Spleen (tissue), 11 donors: ENCODE results near the gene MYOC. TPM values are rescaled to one million over a fixed set of nuclear protein-coding genes. Genes with fewer than 3 reads are reported as not detected.

ENCODE experiments used
- DNase-seq: peaks from one replicate; pipeline ENCODE4 v3.0.0-alpha.2; 2020
- H3K27ac ChIP-seq, 8 donors: fragments of 200-600 bp; sonication (generic) in 7 of 8; 1 replicate in 4 of 8; 2 replicates in 4 of 8; pipeline versions ENCODE4 v1.5.0 to v1.8.0; 2016 to 2021; ENCODE audit warnings: inconsistent platforms in 4 of 8, mild to moderate bottlenecking in 4 of 8, moderate library complexity in 1 of 8
- H3K27me3 ChIP-seq, 7 donors: fragments of 200-600 bp; sonication (generic) in 6 of 7; replicated peaks in 1 of 7; 1 replicate in 4 of 7; 2 replicates in 3 of 7; pipeline versions ENCODE4 v1.5.0 to v1.8.0; 2016 to 2021; ENCODE audit warnings: inconsistent platforms in 3 of 7, mild to moderate bottlenecking in 1 of 7
- H3K36me3 ChIP-seq, 6 donors: fragments of 200-600 bp; sonication (generic) in 5 of 6; 1 replicate in 4 of 6; 2 replicates in 2 of 6; pipeline versions ENCODE4 v1.5.0 to v1.8.0; 2016 to 2021; ENCODE audit warnings: inconsistent platforms in 2 of 6
- H3K4me1 ChIP-seq, 6 donors: fragments of 200-600 bp; sonication (generic) in 5 of 6; 1 replicate in 3 of 6; 2 replicates in 3 of 6; pipeline versions ENCODE4 v1.5.0 to v1.8.0; 2016 to 2021; ENCODE audit warnings: inconsistent platforms in 3 of 6
- H3K4me3 ChIP-seq, 8 donors: fragments of 200-600 bp; sonication (generic) in 7 of 8; 1 replicate in 4 of 8; 2 replicates in 4 of 8; pipeline versions ENCODE4 v1.5.0 to v1.8.0; 2016 to 2021; ENCODE audit warnings: inconsistent platforms in 4 of 8, mild to moderate bottlenecking in 4 of 8, moderate library complexity in 2 of 8
- H3K9me3 ChIP-seq, 8 donors: fragments of 200-600 bp; sonication (generic) in 7 of 8; 1 replicate in 4 of 8; 2 replicates in 4 of 8; pipeline versions ENCODE4 v1.5.0 to v1.8.0; 2016 to 2021; ENCODE audit warnings: inconsistent platforms in 4 of 8
- POLR2A ChIP-seq, 3 donors: fragments of 450-650 bp; IDR thresholded peaks; one replicate each; pipeline ENCODE4 v1.5.1; 2017; ENCODE audit warnings: antibody characterized with exemption in 3 of 3, mild to moderate bottlenecking in 1 of 3
- POLR2AphosphoS5 ChIP-seq, 3 donors: sonication (generic); formaldehyde crosslinking; IDR thresholded peaks; one replicate each; pipeline ENCODE4 v1.5.1; 2017; ENCODE audit warnings: antibody characterized with exemption in 3 of 3
- WGBS, 5 donors: extraction: QIAGEN DNeasy Blood & Tissue Kit in 3 of 5; methylation state at CpG; one replicate each; pipeline versions ENCODE4 v1.1.5 to v1.1.7; 2013 to 2018; 5-methylcytosine and 5-hydroxymethylcytosine counted together
- intact Hi-C: fragments of 100-400 bp; cut with DNase I; formaldehyde crosslinking; loops from one replicate; pipeline ENCODE4 v1.15.0; 2023; ENCODE audit warnings: low total_unique reads
- polyA plus RNA-seq, 3 donors: library from polyadenylated mRNA; stranded (reverse); fragments of 200-250 nt; gene quantifications; one replicate each; pipeline ENCODE4 v1.2.1, GENCODE V29; 2013
- total RNA-seq, 7 donors: library from RNA; depleted of rRNA in 3 of 7; stranded (reverse); fragments of >200 nt in 3 of 7; fragmentation: NEBNext Ultra II Directional in 4 of 7; extraction: Animal tissue kit (Norgen Biotek cat#: 25700) in 4 of 7; gene quantifications; one replicate each; pipeline versions ENCODE4 v1.1.0 to v1.2.1, GENCODE V29; 2016 to 2021
- TF ChIP-seq, protein P1 (sequence below), 11 experiments: fragments of 200-600 bp in 7 of 11; fragments of 450-650 bp in 4 of 11; sonication (generic) in 4 of 11; IDR thresholded peaks in 8 of 11; conservative IDR thresholded peaks in 3 of 11; 1 replicate in 7 of 11; 2 replicates in 4 of 11; pipeline versions ENCODE4 v1.4.0 to v1.8.0; 2016 to 2021; ENCODE audit warnings: antibody characterized with exemption in 11 of 11, inconsistent platforms in 4 of 11, mild to moderate bottlenecking in 1 of 11
- donor health status: healthy with polysubstance abuse.
- donor health status: DM: no; HTN: no; CAD: no; lungs with moderate emphysema.
- donor health status: DM: no; HTN: no; CAD: no.
- donor health status: Bipolar disorder and iron deficiency.
- donor health status: healthy.
- donor health status: DM: no; HTN: no; CAD: no.
- donor health status: DM: yes; HTN: yes; CAD: no.

The MYOC gene
- total and polyA plus RNA-seq, 10 donors, result 0.10 TPM; not detected in 9

DNA sequence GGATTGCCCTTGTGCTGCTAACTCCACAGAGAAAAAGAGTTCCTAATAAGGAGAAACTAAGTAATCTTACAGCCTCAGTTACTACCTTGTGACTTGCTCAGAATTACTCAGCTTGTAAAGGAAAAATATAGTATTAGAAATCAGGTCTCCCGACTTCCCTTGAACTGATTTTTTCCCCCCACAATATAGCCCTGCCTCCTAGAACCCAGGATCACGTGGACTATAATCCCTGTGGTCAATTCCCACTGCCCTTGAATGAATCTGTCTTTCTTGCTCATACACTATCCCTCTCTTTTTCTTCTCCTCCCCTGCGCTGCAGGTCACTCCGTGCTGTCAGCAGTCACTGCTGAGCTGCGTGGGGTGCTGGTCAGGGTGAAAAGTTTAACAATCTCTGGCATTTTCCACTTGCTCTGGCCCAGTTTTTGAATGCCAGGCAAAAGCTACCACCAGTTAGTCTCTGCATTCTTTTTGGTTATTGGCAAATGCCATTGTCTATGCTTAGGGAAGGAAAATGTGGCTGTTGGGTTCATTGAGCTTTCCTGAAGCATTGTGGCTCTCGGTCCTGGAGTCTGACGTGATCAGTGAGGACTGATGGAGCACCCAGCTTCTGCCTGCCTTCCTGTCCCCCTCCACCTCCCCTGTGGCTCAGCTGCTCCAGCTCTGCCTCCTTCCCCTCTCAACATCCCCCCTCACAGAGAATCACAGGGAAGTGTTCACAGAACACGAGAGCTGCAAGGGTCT, 1.9 kb upstream of the MYOC start:
- Histone ChIP-seq H3K4me3 (no peak overlapping the region), H3K4me1 (peaks cover 0 to 18% (median 9%) of the 10 kb centered on the region in 6 donors), H3K27me3 (peaks cover 0 to 29% (median 0%) of the 10 kb centered on the region in 7 donors), H3K36me3 (no peaks in the 10 kb centered on the region), H3K9me3 (no peaks in the 10 kb centered on the region), H3K27ac (peak overlapping the region in 6 of 8 donors; percentile 17 to 68 (median 44))
- DNase-seq, result no peak
- 56 to 67% (median 63%) methylated on average over 8 of the region's 8 CpGs for WGBS, 5 donors
- no peak for TF ChIP-seq POLR2A (IDR thresholded peaks at IDR 0.05)
- intact Hi-C loops, result no loop called here

DNA sequence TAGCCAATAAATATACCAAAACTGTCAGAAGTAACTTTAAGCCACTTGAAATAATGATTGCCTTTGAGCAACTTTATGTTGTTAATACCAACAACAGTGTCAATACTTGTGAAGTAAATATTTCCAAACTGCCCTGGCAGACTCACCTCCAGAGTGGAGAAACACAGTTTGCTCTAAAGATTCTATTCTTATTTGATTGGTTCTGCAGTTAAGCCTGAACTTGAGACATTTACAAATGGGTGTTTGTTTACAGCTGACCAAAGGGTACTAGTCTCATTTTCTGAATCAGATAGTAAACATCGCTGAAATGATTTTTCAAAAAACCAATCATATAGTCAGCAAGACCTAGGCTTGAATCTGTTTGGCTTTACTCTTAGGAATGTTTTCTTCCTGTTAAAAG, 1.3 kb upstream of the MYOC start:
- no peaks in the 10 kb centered on the region for H3K9me3 ChIP-seq
- peak overlapping the region in 1 of 8 donors; percentile 53 for H3K27ac ChIP-seq
- TF ChIP-seq POLR2AphosphoS5 (IDR thresholded peaks at IDR 0.05) (no peak), POLR2A (IDR thresholded peaks at IDR 0.05) (no peak)
- TF ChIP-seq, protein P1, sequence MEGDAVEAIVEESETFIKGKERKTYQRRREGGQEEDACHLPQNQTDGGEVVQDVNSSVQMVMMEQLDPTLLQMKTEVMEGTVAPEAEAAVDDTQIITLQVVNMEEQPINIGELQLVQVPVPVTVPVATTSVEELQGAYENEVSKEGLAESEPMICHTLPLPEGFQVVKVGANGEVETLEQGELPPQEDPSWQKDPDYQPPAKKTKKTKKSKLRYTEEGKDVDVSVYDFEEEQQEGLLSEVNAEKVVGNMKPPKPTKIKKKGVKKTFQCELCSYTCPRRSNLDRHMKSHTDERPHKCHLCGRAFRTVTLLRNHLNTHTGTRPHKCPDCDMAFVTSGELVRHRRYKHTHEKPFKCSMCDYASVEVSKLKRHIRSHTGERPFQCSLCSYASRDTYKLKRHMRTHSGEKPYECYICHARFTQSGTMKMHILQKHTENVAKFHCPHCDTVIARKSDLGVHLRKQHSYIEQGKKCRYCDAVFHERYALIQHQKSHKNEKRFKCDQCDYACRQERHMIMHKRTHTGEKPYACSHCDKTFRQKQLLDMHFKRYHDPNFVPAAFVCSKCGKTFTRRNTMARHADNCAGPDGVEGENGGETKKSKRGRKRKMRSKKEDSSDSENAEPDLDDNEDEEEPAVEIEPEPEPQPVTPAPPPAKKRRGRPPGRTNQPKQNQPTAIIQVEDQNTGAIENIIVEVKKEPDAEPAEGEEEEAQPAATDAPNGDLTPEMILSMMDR (IDR thresholded peaks at IDR 0.05 in 8 of 11, conservative IDR thresholded peaks at IDR 0.05 in 3 of 11), result no peak
- no peaks in the 10 kb centered on the region for H3K36me3 ChIP-seq
- peaks cover 0 to 29% (median 0%) of the 10 kb centered on the region in 7 donors for H3K27me3 ChIP-seq
- H3K4me3 ChIP-seq, result no peak overlapping the region
- intact Hi-C loops, result no loop called here
- DNase-seq, result no peak
- 79 to 91% (median 83%) methylated on average over 1 of the region's 1 CpG for WGBS, 5 donors
- H3K4me1 ChIP-seq, result peaks cover 0 to 18% (median 9%) of the 10 kb centered on the region in 6 donors

DNA sequence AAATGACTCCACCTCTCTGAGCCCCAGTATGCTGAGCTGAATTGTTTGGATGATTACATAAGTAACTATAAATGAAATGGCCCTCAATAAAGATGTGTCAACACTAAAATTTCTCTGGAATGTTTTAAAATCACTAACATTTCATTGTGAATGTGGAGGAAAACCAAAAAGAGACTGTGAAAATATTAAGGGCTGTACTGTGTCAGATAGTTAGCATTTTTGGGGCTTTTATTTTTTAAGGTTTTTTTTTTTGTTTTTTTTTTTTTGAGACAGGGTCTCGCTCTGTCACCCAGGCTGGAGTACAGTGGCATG, 6.3 kb downstream of the MYOC start:
- 52 to 86% (median 71%) methylated on average over 1 of the region's 1 CpG for WGBS, 5 donors
- intact Hi-C loops, result loop anchor here (10.0 kb wide), 1 partner anchor 339 kb away; no protein-coding TSS in a partner anchor
- Histone ChIP-seq H3K36me3 (no peaks in the 10 kb centered on the region), H3K9me3 (no peaks in the 10 kb centered on the region), H3K4me3 (no peak overlapping the region), H3K27me3 (peaks cover 0 to 10% (median 0%) of the 10 kb centered on the region in 7 donors), H3K27ac (no peak overlapping the region), H3K4me1 (peaks cover 0 to 18% (median 10%) of the 10 kb centered on the region in 6 donors)
- TF ChIP-seq POLR2AphosphoS5 (IDR thresholded peaks at IDR 0.05), result no peak
- TF ChIP-seq POLR2A (IDR thresholded peaks at IDR 0.05), result no peak
- TF ChIP-seq, protein P1 (IDR thresholded peaks at IDR 0.05 in 8 of 11, conservative IDR thresholded peaks at IDR 0.05 in 3 of 11), result no peak
- no peak for DNase-seq

DNA sequence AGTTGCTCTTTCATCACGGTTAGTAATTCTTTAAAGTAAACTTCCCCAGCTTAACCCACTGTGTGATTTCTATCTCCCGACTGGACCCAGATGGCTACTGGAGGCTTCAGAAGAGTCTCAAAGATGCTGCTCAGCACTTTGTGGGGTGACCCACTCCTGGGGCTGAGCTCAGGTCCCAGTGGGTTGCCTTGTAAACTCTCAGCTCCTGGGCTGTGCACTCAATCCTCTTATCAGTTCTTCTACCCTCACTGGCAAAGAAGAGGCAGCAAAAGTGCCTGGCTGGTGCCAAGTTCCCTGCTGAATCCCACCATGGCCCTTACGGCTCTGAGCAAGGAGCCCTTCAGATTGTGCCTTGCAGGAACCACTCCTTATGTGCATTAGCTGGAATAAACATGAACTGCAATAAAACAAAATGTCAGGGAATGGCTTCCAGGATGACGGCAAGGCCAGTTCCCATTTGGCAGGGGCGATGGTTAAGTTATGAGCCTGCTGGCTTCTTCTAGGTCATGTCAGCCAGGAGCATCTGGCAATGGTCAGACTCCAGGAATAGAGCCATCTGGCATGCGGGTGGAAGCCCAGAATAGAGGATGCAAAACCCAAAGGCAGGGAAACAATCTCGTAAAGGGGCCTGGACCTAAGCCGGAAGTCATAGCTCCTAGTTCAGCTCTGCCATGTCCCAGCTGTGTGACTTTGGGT, 6.8 kb downstream of the MYOC start:
- Histone ChIP-seq H3K27me3 (peaks cover 0 to 10% (median 0%) of the 10 kb centered on the region in 7 donors), H3K9me3 (no peaks in the 10 kb centered on the region), H3K4me3 (no peak overlapping the region), H3K36me3 (no peaks in the 10 kb centered on the region), H3K27ac (no peak overlapping the region), H3K4me1 (peaks cover 0 to 18% (median 10%) of the 10 kb centered on the region in 6 donors)
- TF ChIP-seq POLR2AphosphoS5 (IDR thresholded peaks at IDR 0.05) (no peak), POLR2A (IDR thresholded peaks at IDR 0.05) (no peak)
- TF ChIP-seq, protein P1 (IDR thresholded peaks at IDR 0.05 in 8 of 11, conservative IDR thresholded peaks at IDR 0.05 in 3 of 11), result no peak
- intact Hi-C loops, result loop anchor here (10.0 kb wide), 1 partner anchor 339 kb away; no protein-coding TSS in a partner anchor
- no peak for DNase-seq
- WGBS, 5 donors, result 65 to 82% (median 71%) methylated on average over 8 of the region's 8 CpGs
